NCI-H187 (cell line): Measurements from ENCODE around the gene INIP.
"Not testable (repeated sequence)": the region's sequence is repeated elsewhere in the genome, so short reads cannot be mapped to it uniquely, and the experiment has no call there.

ENCODE experiments used
- DNase-seq, 2 experiments: peaks; one replicate each; lab custom pipeline; 2025; lab: John Stamatoyannopoulos, UW

INIP gene

DNA sequence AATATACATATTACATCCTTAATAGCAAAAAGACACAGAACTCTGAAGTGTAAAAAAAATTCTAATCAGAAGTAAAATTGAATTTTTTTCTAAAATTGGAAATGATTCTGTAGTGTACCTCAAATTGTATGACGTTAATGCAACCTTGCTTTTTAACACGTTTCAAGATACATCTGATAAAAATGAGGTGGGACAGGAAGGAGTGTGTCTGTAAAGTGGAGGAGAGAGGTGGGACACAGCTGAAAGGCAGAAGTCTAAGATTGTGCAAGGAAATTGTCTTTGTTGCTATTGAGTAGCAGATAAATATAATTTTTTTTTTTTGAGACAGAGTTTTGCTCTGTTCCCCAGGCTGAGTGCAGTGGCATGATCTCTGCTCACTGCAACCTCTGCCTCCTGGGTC lies 17.0 kb upstream of the INIP start:
- no peak for DNase-seq

DNA sequence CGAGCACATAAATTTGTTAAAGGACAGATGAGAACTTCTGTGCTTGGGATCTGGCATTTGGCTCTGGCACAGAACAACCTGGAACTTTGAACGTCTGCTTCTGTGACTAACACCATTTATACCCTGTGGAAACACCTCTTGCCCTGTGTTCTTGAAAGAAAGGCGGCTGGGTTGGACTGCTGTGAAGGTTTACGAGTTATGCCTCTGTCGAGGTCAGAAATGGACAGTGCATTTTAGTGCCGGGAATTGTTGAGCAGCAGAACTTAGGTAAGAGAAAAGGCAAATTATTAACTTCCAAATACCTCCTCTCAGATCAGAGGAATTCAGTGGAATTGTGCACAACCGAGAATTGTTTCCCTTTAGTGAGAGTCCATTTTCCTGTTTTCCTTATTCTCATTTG lies 14.1 kb upstream of the INIP start:
- DNase-seq, result no peak

DNA sequence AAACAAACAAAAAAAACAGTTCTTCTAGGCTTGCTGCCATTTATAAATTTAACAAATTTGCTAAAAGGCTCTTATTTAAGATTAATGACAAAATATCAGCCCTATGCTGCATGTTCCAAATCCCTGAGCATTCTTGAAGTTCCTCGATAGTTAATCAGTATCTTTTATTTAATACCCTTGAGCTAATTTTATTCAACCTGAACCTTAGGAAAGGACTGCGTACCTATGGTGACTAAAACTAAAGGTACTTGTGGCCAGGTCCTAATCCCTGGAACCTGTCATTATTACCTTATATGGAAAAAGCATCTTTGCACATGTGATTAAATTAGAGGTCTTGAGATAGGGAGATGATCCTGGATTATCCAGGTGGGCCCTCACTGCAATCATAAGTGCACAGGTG lies 10.5 kb upstream of the INIP start:
- DNase-seq, result no peak

DNA sequence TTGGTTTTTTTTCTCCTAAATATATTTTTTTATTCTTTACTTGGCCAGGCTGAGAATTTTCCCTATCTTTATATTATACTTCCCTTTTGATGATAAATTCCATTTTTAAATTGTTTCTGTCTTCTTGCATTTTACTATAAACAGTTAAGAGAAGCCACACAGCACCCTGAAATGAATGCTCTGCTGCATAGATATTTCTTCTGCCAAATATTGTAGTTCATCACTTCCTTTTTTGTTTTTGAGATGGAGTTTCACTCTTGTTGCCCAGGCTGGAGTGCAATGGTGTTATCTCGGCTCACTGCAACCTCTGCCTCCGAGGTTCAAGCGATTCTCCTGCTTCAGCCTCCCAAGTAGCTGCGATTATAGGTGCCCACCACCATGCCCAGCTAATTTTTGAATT lies 8.5 kb upstream of the INIP start:
- no peak for DNase-seq

DNA sequence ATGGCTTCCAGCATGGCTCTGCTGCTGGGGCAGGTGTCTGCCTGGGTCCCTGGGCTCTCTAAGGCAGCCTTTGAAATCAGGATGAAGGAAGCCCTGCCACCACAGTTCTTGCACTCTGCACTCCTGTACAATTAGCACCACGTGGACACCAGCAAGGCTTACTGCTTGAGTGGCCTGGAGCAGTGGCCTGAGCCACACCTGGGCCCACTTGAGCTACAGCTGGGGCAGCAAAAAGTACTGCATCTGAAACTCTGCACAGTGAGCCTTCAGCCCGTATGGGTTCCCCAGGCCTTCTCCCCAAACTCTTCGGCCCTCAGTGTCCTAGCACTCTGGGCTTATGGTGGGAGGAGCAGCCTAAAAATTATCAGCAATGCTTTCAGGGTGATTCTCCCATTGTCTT lies 8.0 kb upstream of the INIP start:
- DNase-seq, result no peak

DNA sequence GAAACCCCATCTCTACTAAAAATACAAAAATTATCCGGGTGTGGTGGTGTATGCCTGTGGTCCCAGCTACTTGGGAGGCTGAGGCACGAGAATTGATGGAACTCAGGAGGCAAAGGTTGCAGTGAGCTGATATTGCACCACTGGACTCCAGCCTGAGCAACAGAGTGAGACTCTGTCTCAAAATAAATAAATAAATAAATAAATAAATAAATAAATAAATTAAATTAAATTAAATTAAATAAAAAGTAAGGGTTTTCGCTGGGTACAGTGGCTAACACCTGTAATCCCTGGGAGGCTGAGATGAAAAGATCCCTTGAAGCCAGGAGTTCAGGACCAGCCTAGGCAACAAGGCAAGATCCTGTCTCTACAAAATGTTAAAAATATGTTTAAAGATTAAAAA lies 4.8 kb upstream of the INIP start:
- DNase-seq, result not testable (repeated sequence)

DNA sequence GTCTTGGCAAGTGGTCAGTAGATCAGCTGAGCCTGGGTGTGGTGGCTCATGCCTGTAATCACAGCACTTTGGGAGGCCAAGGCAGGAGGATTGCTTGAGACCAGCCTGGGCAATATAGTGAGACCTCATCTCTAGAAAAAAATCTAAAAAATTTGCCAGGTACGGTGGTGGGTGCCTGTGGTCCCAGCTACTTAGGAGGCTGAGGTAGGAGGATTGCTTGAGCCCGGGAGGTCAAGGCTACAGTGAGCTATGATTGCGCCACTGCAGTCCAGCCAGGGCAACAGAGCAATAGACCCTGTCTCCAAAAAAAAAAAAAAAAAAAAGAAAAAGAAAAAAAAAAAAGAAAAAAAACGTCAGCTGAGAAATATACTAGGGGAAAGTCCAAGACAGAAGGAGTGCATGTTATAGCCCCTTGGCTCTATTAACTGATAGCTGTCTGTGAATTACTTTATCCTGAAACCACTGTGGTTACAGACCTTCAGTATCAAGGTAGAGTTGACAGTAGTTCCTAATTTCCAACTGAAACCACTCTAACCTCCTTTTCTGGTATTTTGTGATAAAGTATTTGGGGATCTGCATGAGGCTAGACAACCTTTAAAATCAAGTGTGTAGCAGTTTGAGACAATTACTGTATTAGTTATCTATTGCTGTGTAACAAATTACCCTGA lies 2.3 kb upstream of the INIP start:
- no peak for DNase-seq

DNA sequence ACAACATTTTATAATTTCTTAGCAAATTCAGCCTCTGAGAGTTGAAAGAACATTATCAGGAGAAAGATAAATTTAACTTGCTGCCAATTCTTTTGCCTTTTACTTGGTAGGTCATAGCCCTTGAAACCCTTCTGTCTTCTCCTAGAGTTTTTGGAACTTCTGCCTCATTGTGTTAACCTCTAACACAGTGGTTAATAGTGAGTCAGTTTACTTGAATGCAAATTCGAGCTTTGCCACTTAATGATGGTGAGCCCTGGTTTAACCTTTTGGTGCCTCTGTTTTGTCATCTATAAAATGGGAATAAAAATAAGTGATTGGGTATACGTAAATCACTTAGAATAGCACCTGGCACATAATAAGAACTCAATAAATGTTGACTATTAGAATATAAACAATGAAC lies 1.8 kb upstream of the INIP start:
- DNase-seq, result no peak

DNA sequence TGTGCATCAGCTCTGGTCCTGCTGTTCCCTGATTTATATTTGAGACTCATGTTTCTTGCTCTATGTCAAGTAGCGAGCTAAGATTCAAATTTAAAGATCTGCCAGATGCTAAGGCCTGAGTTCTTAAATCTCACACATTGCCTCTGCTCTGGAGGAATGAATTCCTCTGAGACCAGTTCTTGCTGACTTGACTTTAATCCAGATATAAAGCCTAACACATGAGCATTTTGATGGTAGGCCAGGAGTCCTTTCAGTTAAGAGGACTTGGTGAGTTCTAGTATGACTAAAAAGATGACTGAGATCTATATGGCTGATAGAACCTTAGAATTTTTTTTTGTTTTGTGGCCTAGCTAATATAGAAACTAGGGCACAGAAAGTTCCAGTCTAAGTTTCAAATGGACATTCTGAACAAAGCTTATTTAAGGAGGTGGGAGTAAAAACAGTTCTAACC lies 1.3 kb upstream of the INIP start:
- DNase-seq, result no peak

DNA sequence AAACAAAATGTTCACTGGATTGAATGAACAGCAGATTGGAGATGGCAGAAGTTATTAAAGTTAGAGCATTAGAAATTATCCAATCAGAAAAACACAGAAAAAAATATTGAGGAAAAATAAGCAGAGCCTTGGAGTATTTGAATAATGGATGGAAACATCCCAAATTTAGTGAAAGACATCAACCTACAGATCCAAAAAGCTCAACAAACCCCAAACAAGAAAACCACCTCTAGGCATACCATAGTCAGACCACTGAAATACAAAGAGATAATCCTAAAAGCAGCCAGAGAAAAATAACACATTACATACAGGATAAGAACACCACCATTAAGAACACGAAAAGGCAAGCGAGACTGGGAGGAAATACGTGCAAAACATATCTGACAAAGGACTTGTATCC lies 5.2 kb downstream of the INIP start:
- DNase-seq, result no peak

DNA sequence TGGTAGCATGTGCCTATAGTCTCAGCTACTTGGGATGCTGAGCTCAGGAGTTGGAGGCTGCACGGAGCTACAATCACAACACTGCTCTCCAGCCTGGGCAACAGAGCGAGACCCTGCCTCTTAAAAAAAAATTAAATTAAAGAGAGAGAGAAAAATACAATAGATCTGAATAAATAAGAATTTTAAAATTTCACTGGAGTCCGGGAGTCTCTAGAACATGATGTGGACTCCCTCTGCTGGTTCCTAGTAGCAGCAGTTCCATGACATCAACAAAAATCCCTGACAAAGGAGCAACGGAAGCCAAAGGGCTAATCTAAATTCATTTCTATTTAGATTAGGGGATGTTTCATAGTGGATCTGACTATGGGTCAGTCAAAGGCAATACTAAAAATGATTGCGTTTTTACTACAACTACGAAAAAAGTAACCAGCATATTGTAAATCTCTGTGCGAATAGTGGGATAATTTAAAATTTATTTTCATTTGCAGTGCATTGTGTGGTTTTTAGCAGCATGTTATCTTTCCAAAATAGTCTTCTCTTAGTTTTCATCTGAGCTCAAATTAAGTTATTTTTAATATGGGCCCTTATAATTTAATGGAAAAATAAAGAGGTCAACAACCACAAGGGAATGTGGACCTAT lies 6.7 kb downstream of the INIP start:
- DNase-seq, result no peak

DNA sequence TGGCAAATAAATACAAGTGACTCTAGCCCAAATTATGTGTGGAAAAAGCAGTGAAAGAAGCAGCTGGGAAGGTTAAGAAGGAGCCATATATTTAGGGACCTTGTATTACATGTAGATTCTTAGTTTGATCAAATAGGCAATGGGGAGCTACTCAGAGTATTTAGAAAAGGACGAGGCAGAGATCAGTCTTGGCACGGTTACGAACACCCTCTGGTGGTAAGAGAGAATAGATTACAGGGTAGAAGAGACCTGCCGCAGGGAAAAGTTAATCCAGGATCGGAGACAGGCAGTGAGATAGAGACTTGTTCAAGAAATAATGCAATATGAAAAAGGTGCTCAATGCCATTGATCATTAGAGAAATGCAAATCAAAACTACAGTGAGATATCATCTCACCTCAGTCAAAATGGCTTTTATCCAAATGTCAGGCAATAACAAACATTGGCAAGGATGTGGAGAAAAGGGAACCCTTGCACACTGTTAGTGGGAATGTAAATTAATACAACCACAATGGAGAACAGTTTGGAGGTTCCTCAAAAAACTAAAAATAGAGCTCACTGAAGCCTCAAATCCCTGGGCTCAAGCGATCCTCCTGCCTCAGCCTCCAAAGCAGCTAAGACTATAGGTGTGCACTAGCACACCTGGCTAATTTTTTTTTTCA lies 12.0 kb downstream of the INIP start:
- DNase-seq, result no peak

DNA sequence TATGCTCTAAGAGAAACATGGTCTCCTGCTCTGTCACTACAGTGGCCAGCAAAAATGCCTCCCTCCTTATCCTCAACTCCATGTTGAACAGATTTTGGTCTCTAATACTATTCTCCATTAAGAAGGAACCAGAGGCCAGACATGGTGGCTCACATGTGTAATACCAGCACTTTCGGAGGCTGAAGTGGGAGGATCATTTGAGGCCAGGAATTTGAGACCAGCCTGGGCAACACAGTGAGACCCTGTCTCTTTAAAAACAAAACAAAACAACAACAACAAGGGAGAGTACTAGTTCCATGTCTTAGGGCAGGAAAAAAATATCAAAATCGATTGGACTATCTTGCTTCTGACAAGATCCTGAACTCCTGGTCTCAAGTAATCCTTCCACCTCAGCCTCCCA lies 14.6 kb downstream of the INIP start:
- no peak for DNase-seq

DNA sequence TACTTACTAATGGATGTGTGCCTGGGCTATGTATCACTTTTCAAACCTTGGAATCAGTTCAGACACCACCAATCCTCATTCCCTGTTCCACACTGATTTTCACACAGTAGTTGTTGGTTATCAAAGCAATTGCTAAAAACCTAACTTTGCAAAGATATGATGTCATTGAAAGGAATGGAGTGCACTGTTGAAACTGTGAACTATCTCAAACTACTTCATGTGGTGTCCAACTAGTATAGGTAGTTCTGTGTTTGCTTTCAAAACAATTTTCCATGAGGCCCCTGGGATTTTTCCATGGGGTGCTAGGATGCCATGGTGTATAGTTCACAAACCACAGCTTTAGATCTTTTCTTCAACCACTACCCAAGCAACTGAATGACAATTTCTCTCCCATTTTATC lies 17.8 kb downstream of the INIP start:
- no peak for DNase-seq

DNA sequence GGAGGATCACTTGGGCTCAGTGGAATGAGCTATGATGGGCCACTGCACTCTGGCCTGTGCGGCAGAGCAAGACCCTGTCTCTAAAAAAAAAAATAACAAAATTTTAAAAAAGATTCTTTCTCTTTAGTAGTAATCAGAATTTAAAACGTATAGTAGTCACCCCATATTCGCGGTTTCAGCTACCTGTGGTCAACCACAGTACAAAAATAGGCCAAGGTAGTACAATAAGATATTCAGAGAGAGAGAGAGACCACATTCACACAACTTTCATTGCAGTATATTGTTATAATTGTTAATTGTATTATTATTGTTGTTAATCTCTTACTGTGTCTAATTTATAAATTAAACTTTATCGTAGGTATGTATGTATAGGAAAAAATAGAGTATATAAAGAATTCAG lies 18.7 kb downstream of the INIP start:
- DNase-seq, result no peak

DNA sequence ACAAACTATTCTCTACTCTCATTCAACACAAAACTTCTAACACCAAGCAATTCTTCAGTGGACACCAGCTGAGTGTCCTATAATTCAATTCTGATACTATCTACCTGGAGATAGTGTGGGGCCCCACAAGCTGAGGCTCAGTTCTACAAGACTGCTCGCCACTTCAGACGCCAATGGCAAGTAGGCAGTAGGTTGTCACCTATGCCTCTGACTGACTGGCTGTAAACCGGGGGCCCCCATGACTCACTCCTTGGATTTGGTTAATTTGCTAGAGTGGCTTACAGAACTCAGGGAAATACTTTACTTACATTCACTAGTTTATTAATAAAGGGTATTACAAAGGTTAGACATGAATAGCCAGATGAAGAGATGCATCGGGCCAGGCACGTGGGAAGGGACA lies 21.5 kb downstream of the INIP start:
- no peak for DNase-seq

DNA sequence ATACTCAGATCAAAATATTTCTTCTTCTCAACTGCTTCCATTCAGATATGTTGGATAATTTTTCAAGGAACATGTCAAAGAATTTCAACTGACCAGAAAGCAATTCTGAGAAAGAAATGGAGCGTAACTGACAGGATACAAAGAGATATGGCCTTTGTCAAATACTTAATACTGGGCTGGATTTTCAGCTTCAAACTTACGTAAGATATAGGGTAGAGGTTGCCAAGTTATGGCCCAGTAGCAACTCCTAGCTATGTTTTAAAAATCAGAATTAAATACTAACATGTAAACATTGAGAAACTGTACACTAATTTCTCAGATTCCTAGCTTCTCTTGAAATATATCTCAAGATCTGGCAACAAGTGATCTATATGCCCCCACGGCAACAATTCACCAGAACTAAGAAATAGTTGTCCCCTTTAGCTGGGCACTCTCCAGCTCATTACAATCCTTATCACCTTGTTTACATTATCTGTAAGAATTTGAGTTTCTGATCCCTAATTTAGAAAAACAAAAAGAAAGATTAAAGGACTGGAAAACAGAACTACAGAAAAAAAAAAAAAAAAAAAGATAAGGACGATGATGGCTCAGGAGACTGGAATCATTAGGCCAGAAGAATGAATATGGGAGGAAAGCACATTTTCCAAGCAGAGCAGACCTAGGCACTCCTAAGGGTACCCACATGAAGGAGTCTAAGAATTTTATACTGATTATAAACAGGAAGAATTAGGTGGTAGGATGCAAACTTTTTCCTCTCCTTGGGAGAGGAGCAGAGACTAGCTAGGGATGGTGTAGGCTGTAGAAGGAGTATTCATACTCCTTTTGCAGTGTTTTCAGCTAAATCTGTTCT lies 23.0 kb downstream of the INIP start:
- DNase-seq, result no peak

DNA sequence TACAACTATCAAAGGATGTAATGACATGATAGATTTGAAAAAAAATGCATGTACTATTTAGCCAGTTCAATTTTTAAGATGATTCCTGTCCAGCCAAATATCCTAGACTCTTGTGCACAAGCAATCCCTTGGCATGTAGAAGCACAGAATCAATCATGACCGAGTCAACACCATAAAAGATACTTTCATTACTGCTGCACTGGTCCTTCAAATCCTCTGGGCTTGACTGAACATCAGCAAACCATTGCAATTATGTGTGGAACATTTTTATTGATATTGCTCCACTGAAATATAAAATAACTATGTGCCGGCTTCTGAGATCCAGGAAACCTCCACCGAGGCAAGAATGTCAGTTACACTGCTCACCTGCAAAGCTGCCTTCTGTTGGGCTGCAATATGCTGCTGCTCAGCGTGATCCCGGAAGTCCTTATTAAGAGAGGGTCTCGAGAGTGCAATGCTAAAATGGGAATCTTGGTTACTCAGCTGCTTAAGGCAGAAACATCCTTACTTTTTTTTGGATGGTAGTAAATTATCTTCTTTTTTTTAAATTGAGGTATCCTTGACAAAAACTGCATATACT lies 28.7 kb downstream of the INIP start:
- no peak for DNase-seq

DNA sequence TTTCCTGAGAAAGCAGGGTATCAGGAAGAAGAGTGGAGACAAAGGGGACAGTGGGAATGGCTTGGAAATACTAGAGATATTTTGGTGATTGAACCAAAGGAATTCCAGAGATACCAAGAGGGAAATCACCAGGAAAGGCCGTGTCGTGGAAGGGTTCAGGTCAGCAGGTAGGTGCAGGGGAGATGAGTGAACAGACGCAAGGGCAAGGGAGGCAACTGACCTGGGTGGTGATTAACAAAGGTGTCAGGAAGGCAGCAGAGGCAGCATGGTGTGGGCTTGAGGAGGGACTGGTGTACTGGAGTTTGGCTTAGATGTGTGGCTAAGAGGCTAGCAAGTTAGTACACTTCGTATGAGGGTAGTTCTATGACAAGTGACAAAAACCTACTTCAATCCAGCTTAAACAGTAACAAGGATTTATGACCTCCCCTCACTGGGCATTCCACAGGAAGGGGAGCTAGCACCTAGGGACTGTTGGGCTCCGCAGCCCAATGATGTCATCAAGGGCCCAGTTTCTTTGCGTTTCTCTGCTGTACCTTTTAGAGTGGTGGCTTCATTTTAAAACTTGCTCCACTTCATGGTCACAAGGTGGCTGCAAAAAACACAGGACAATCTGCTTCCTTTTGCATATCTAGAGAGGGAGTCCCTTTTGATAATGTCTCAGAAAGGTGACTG lies 37.0 kb downstream of the INIP start:
- DNase-seq, result no peak

DNA sequence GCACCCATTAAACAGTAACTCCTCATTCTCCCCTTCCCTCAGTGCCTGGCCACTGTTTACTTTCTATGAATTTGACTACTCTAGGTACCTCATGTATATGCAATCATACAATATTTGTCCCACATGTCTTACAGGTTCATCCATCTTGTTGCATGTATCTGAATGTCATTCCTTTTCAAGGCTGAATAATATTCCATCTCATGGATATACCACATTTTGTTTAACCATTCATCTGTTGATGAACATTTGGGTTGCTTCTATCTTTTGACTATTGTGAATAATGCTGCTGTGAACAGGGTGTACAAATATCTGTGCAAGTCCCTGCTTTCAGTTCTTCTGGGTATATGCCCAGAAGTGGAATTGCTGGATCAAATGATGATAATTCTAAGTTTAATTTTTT lies 40.9 kb downstream of the INIP start:
- no peak for DNase-seq

DNA sequence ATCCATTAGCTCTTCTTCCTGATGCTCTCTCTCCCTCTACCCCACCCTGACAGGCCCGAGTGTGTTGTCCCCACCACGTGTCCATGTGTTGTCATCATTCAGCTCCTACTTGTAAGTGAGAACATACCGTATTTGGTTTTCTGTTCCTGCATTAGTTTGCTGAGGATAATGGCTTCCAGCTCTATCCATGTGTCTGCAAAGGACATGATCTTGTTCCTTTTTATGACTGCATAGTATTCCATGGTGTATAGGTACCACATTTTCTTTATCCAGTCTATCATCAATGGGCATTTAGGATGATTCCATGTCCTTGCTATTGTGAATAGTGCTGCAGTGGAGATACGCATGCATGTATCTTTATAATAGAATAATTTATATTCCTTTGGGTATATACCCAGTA lies 44.7 kb downstream of the INIP start:
- DNase-seq, result not testable (repeated sequence)
